ENCODE results near the gene PSTPIP2. TPM values are rescaled to one million over a fixed set of nuclear protein-coding genes. Genes with fewer than 3 reads are reported as not detected.

The PSTPIP2 gene
- total and polyA plus RNA-seq, 2 donors (not counting 3 experiments of a cell fraction or from before 2014, with no cell fraction given): 1.6 to 4.9 TPM

- BruUV-seq (replicated peaks): no TSS peak
- Histone ChIP-seq H3K27ac (ENCODE audit: insufficient read depth, low read depth, low read length) (no peak overlapping the region), H3K9me1 (replicated peaks; ENCODE audit: control insufficient read depth, extremely low read depth, insufficient read depth, low read length) (no peaks in the 10 kb centered on the region), H3K27me3 (ENCODE audit: control insufficient read depth in 2 of 2, insufficient read depth in 2 of 2, low read length in 2 of 2) (no peaks in the 10 kb centered on the region), H3K4me1 (ENCODE audit: control insufficient read depth, extremely low read depth, insufficient read depth, low read length) (peaks cover 3% of the 10 kb centered on the region), H3K4me2 (ENCODE audit: insufficient read depth, low read length) (no peak overlapping the region), H3K79me2 (ENCODE audit: control insufficient read depth, insufficient read depth, low read length) (peaks cover 28% of the 10 kb centered on the region), H3K36me3 (ENCODE audit: control insufficient read depth in 2 of 2, extremely low read depth in 1 of 2, insufficient read depth in 2 of 2, low read length in 2 of 2) (peaks cover 0 to 2% of the 10 kb centered on the region in 2 experiments), H4K20me1 (replicated peaks; ENCODE audit: control insufficient read depth, extremely low read depth, insufficient read depth, low read length) (no peaks in the 10 kb centered on the region), H2AFZ (ENCODE audit: low read depth, low read length) (no peak overlapping the region), H3K9me3 (replicated peaks; ENCODE audit: control insufficient read depth, insufficient read depth, low read length) (no peaks in the 10 kb centered on the region), H3K4me3 (replicated peaks in 1 of 3; ENCODE audit: insufficient read depth in 1 of 3, low read depth in 1 of 3, low read length in 3 of 3) (no peak overlapping the region), H3K9ac (replicated peaks; ENCODE audit: extremely low read depth, insufficient read depth, low read length) (no peak overlapping the region)
- TF ChIP-seq CTCF (IDR thresholded peaks at IDR 0.05; ENCODE audit: extremely low read depth in 1 of 2, insufficient read depth in 1 of 2, low read depth in 1 of 2, low read length in 2 of 2) (no peak), JUN (IDR thresholded peaks at IDR 0.05; ENCODE audit: borderline replicate concordance, insufficient read depth, insufficient read length, low read depth) (no peak), MYC (IDR thresholded peaks at IDR 0.05; ENCODE audit: low read depth, low read length) (no peak), FOS (IDR thresholded peaks at IDR 0.05; ENCODE audit: borderline replicate concordance, insufficient read depth, low read length) (no peak), POLR2A (IDR thresholded peaks at IDR 0.05; ENCODE audit: low read depth, low read length) (no peak), GATA2 (IDR thresholded peaks at IDR 0.05; ENCODE audit: insufficient read depth, insufficient read length, low read depth, low read length) (no peak)
- POLR2A ChIA-PET: no interaction called here
- DNase-seq (ENCODE audit: low read depth, low spot score): no peak
- CTCF ChIA-PET: interaction anchor here (1.5 to 1.6 kb wide), 2 partner anchors 53 to 111 kb away, joined by 3 read pairs; no protein-coding TSS in a partner anchor
- intact Hi-C loops (cut with micrococcal nuclease): no loop called here
- no peak for FAIRE-seq
- dilution Hi-C loops (cut with MboI; ENCODE audit: extremely low pct_ligation_motif_present, low sequenced_read_pairs): no loop called here
Measured at GRCh38 chr18:45962866-45963265, 109.2 kb downstream of the PSTPIP2 start.

- Histone ChIP-seq H3K4me3 (replicated peaks in 1 of 3; ENCODE audit: insufficient read depth in 1 of 3, low read depth in 1 of 3, low read length in 3 of 3) (no peak overlapping the region), H3K27ac (ENCODE audit: insufficient read depth, low read depth, low read length) (no peak overlapping the region), H3K9me1 (replicated peaks; ENCODE audit: control insufficient read depth, extremely low read depth, insufficient read depth, low read length) (no peaks in the 10 kb centered on the region), H3K27me3 (ENCODE audit: control insufficient read depth in 2 of 2, insufficient read depth in 2 of 2, low read length in 2 of 2) (no peaks in the 10 kb centered on the region), H4K20me1 (replicated peaks; ENCODE audit: control insufficient read depth, extremely low read depth, insufficient read depth, low read length) (no peaks in the 10 kb centered on the region), H3K4me1 (ENCODE audit: control insufficient read depth, extremely low read depth, insufficient read depth, low read length) (no peaks in the 10 kb centered on the region), H2AFZ (ENCODE audit: low read depth, low read length) (no peak overlapping the region), H3K4me2 (ENCODE audit: insufficient read depth, low read length) (no peak overlapping the region), H3K36me3 (ENCODE audit: control insufficient read depth in 2 of 2, extremely low read depth in 1 of 2, insufficient read depth in 2 of 2, low read length in 2 of 2) (peaks cover 0 to 2% of the 10 kb centered on the region in 2 experiments), H3K9ac (replicated peaks; ENCODE audit: extremely low read depth, insufficient read depth, low read length) (no peak overlapping the region), H3K9me3 (replicated peaks; ENCODE audit: control insufficient read depth, insufficient read depth, low read length) (no peaks in the 10 kb centered on the region), H3K79me2 (ENCODE audit: control insufficient read depth, insufficient read depth, low read length) (peaks cover 31% of the 10 kb centered on the region)
- CTCF ChIA-PET: interaction anchor here (1.1 to 1.6 kb wide), 3 partner anchors 52 to 296 kb away, joined by 3 read pairs; no protein-coding TSS in a partner anchor
- FAIRE-seq (no peak), DNase-seq (ENCODE audit: low read depth, low spot score) (no peak)
- intact Hi-C loops (cut with micrococcal nuclease) (no loop called here), dilution Hi-C loops (cut with MboI; ENCODE audit: extremely low pct_ligation_motif_present, low sequenced_read_pairs) (no loop called here)
- TF ChIP-seq POLR2A (IDR thresholded peaks at IDR 0.05; ENCODE audit: low read depth, low read length): no peak
- TF ChIP-seq EZH2 (IDR thresholded peaks at IDR 0.05; ENCODE audit: borderline replicate concordance, low read depth, low read length, severe bottlenecking): no peak
- no peak for TF ChIP-seq CTCF (IDR thresholded peaks at IDR 0.05; ENCODE audit: extremely low read depth in 1 of 2, insufficient read depth in 1 of 2, low read depth in 1 of 2, low read length in 2 of 2)
- no peak for TF ChIP-seq JUN (IDR thresholded peaks at IDR 0.05; ENCODE audit: borderline replicate concordance, insufficient read depth, insufficient read length, low read depth)
- TF ChIP-seq MYC (IDR thresholded peaks at IDR 0.05; ENCODE audit: low read depth, low read length): no peak
- TF ChIP-seq POLR2AphosphoS5 (IDR thresholded peaks at IDR 0.05; ENCODE audit: insufficient read depth, low read depth, low read length): no peak
- TF ChIP-seq GATA2 (IDR thresholded peaks at IDR 0.05; ENCODE audit: insufficient read depth, insufficient read length, low read depth, low read length): no peak
- no peak for TF ChIP-seq MAX (IDR thresholded peaks at IDR 0.05; ENCODE audit: insufficient read depth, insufficient read length)
- no peak for TF ChIP-seq FOS (IDR thresholded peaks at IDR 0.05; ENCODE audit: borderline replicate concordance, insufficient read depth, low read length)
- POLR2A ChIA-PET: no interaction called here
- BruUV-seq (replicated peaks): no TSS peak
Measured at GRCh38 chr18:45962461-45962860, 109.6 kb downstream of the PSTPIP2 start.

Measured in endothelial cell of umbilical vein (primary cell).